HCT116 (cell line): ENCODE results near the gene TOMM40L. TPM values are rescaled to one million over a fixed set of nuclear protein-coding genes. Genes with fewer than 3 reads are reported as not detected.

Source experiments
- ATAC-seq: fragments of 200-7000 bp; cut with Tn5 transposase; 2 replicates; pipeline ENCODE4 v1.9.1; 2020; ENCODE audit warnings: mild to moderate bottlenecking, moderate library complexity
- BruUV-seq: library from RNA; stranded (reverse); fragments of 400-500 nt; replicated peaks from 2 replicates; lab custom pipeline; 2021; lab: Mats Ljungman, UMichigan
- CTCF ChIA-PET: fragments of 300-600 bp; sonication (Branson Sonifier 250); formaldehyde crosslinking; loops from one replicate; lab custom pipeline; 2021; ENCODE audit warnings: antibody characterized with exemption; lab: Charles Lee
- POLR2A ChIA-PET: fragments of 300-600, 350-600 bp; sonication (Branson Sonifier 250); formaldehyde crosslinking; loops from one replicate; lab custom pipeline; 2021; ENCODE audit warnings: antibody characterized with exemption; lab: Charles Lee
- RAD21 ChIA-PET, 2 experiments: fragments of 300-600 bp; sonication (Branson Sonifier 250); formaldehyde crosslinking; loops; one replicate each; lab custom pipeline; 2023; ENCODE audit warnings: low total read pairs in 2 of 2; ENCODE audit not compliant: uncharacterized antibody in 2 of 2, unreplicated experiment in 2 of 2, low non-redundant PET in 1 of 2; lab: Charles Lee
- DNase-seq: peaks from one replicate; pipeline ENCODE4 v3.0.0-alpha.2; 2010; ENCODE audit warnings: low read depth, low spot score
- H2AFZ ChIP-seq: fragments of 200-600 bp; shearing (Covaris generic), sonication (generic); 2 replicates; pipeline ENCODE4 v1.6.1; 2017; ENCODE audit warnings: low read depth, mixed run types, mixed read lengths, antibody characterized with exemption, low read length; ENCODE audit not compliant: poor library complexity, severe bottlenecking
- H3K27ac ChIP-seq: 2 replicates; pipeline ENCODE4 v1.5.1; 2012; ENCODE audit warnings: low read depth, low read length
- H3K27me3 ChIP-seq: fragments of 200-600 bp; sonication (generic); 2 replicates; pipeline ENCODE4 v1.6.1; 2016; ENCODE audit warnings: mixed run types, low read length, mixed read lengths; ENCODE audit not compliant: insufficient read depth
- H3K36me3 ChIP-seq, 2 experiments: fragments of 200-500 bp in 1 of 2; fragments of 200-600 bp in 1 of 2; sonication (Bioruptor generic) in 1 of 2; sonication (generic) in 1 of 2; 2 replicates each; pipeline versions ENCODE4 v1.5.1 to v1.6.1; 2014 to 2016; ENCODE audit warnings: low read length in 2 of 2, inconsistent platforms in 1 of 2, mixed read lengths in 1 of 2, mixed run types in 1 of 2; ENCODE audit not compliant: insufficient read depth in 2 of 2, control insufficient read depth in 1 of 2
- H3K4me1 ChIP-seq, 2 experiments: fragments of 200-600 bp in 1 of 2; sonication (generic) in 1 of 2; 2 replicates each; pipeline versions ENCODE4 v1.5.1 to v1.6.1; 2012 to 2017; ENCODE audit warnings: low read length in 2 of 2, inconsistent platforms in 1 of 2, mild to moderate bottlenecking in 1 of 2, mixed read lengths in 1 of 2, mixed run types in 1 of 2, moderate library complexity in 1 of 2; ENCODE audit not compliant: insufficient read depth in 2 of 2, control insufficient read depth in 1 of 2
- H3K4me2 ChIP-seq: fragments of 200-600 bp; sonication (generic); 2 replicates; pipeline ENCODE4 v1.6.1; 2017; ENCODE audit warnings: mixed run types, low read length, mixed read lengths
- H3K4me3 ChIP-seq, 2 experiments: fragments of 200-600 bp in 1 of 2; sonication (generic) in 1 of 2; replicated peaks in 1 of 2; 2 replicates each; pipeline ENCODE4 v1.5.1; 2011 to 2016; ENCODE audit warnings: low read length in 2 of 2, control low read depth in 1 of 2, low read depth in 1 of 2, mild to moderate bottlenecking in 1 of 2, mixed read lengths in 1 of 2, mixed run types in 1 of 2
- H3K79me2 ChIP-seq: fragments of 200-600 bp; sonication (generic); 2 replicates; pipeline ENCODE4 v1.6.1; 2017; ENCODE audit warnings: mild to moderate bottlenecking, mixed run types, low read length, moderate library complexity, mixed read lengths; ENCODE audit not compliant: insufficient read depth
- H3K9ac ChIP-seq: fragments of 200-600 bp; sonication (generic); 2 replicates; pipeline ENCODE4 v1.6.1; 2016; ENCODE audit warnings: low read length, mixed read lengths
- H3K9me2 ChIP-seq: fragments of 200-600 bp; sonication (generic), shearing (Covaris generic); 2 replicates; pipeline ENCODE4 v1.6.1; 2017; ENCODE audit warnings: mixed run types, mild to moderate bottlenecking, moderate library complexity; ENCODE audit not compliant: insufficient read depth
- H3K9me3 ChIP-seq, 2 experiments: fragments of 200-500 bp in 1 of 2; fragments of 200-600 bp in 1 of 2; sonication (Bioruptor generic) in 1 of 2; sonication (generic) in 1 of 2; 2 replicates each; pipeline ENCODE4 v1.6.1; 2014 to 2017; ENCODE audit warnings: low read length in 2 of 2, mixed read lengths in 2 of 2, inconsistent platforms in 1 of 2, low read depth in 1 of 2, mild to moderate bottlenecking in 1 of 2, mixed run types in 1 of 2, moderate library complexity in 1 of 2; ENCODE audit not compliant: control insufficient read depth in 1 of 2, insufficient read depth in 1 of 2
- H4K20me1 ChIP-seq: fragments of 200-600 bp; sonication (generic), shearing (Covaris generic); 2 replicates; pipeline ENCODE4 v1.6.1; 2017; ENCODE audit warnings: mixed run types, mild to moderate bottlenecking, moderate library complexity; ENCODE audit not compliant: insufficient read depth
- ATF3 ChIP-seq: IDR thresholded peaks from 2 replicates; pipeline ENCODE4 v1.6.1; 2012
- CEBPB ChIP-seq: IDR thresholded peaks from 2 replicates; pipeline ENCODE4 v1.6.1; 2012; ENCODE audit warnings: low read depth
- CTCF ChIP-seq, 3 experiments: fragments of 200-600 bp in 1 of 3; sonication (generic) in 1 of 3; IDR thresholded peaks in 2 of 3; conservative IDR thresholded peaks in 1 of 3; 2 replicates each; pipeline ENCODE4 v1.5.1; 2012 to 2017; ENCODE audit warnings: low read depth in 2 of 3, low read length in 2 of 3, antibody characterized with exemption in 1 of 3, borderline replicate concordance in 1 of 3, control low read depth in 1 of 3, mild to moderate bottlenecking in 1 of 3, mixed read lengths in 1 of 3, mixed run types in 1 of 3, moderate library complexity in 1 of 3; ENCODE audit not compliant: insufficient read depth in 1 of 3
- POLR2A ChIP-seq: IDR thresholded peaks from 2 replicates; pipeline ENCODE4 v1.7.0; 2011; ENCODE audit warnings: borderline replicate concordance; ENCODE audit not compliant: insufficient read depth, insufficient read length; ENCODE audit errors: extremely low read depth
- POLR2AphosphoS5 ChIP-seq: IDR thresholded peaks from 2 replicates; pipeline ENCODE4 v1.6.1; 2011; ENCODE audit warnings: mild to moderate bottlenecking, low read depth, low read length, moderate library complexity
- REST ChIP-seq: IDR thresholded peaks from 2 replicates; pipeline ENCODE4 v1.6.1; 2012; ENCODE audit warnings: low read depth
- SIN3A ChIP-seq: IDR thresholded peaks from 2 replicates; pipeline ENCODE4 v1.6.1; 2012; ENCODE audit warnings: low read depth
- ZNF274 ChIP-seq: fragments of 200-500 bp; sonication (Bioruptor generic); IDR thresholded peaks from 2 replicates; pipeline ENCODE4 v1.6.1; 2014; ENCODE audit warnings: mild to moderate bottlenecking, low read depth, low read length, inconsistent platforms
- intact Hi-C: fragments of 100-400 bp; cut with micrococcal nuclease; formaldehyde crosslinking; loops from 2 replicates; pipeline ENCODE4 v1.10.0; 2022
- total RNA-seq: library from RNA; stranded (reverse); gene quantifications from one replicate; pipeline ENCODE4 v1.2.1, GENCODE V29; 2021; ENCODE audit not compliant: unreplicated experiment

The TOMM40L gene
- total RNA-seq, 1 experiment from 2014 or later = 9.8 TPM

GRCh38 chr1:161193561-161194235 lies 32.2 kb upstream of the TOMM40L start:
- Histone ChIP-seq H3K9ac (no peak overlapping the region), H3K79me2 (no peaks in the 10 kb centered on the region), H3K27ac (no peak overlapping the region), H3K27me3 (no peaks in the 10 kb centered on the region), H3K4me3 (no peak overlapping the region), H3K9me2 (no peaks in the 10 kb centered on the region), H3K9me3 (no peaks in the 10 kb centered on the region), H2AFZ (no peak overlapping the region), H3K4me1 (peaks cover 4 to 12% of the 10 kb centered on the region in 2 experiments; a peak in 2 of 4 replicates), H3K4me2 (no peak overlapping the region), H3K36me3 (no peaks in the 10 kb centered on the region), H4K20me1 (no peaks in the 10 kb centered on the region)
- TF ChIP-seq CTCF (IDR thresholded peaks at IDR 0.05 in 2 of 3, conservative IDR thresholded peaks at IDR 0.05 in 1 of 3; ENCODE audit: borderline replicate concordance in 1 of 3, insufficient read depth in 1 of 3, low read depth in 2 of 3, low read length in 2 of 3) (0 out of 6 replicates have a peak, but pooled peaks of 1 of the 3 experiments have one; percentile 2), POLR2A (no peak)
- DNase-seq = no peak
- intact Hi-C loops = no loop called here
- ATAC-seq = no peak
- BruUV-seq = no TSS peak
- CTCF ChIA-PET = interaction anchor here (0.6 to 1.6 kb wide), 2 partner anchors 32 to 188 kb away, joined by 3 to 7 read pairs; partner anchors contain the start of gene TOMM40L
- POLR2A ChIA-PET = interaction anchor here (0.6 to 2.2 kb wide), 2 partner anchors 9 to 13 kb away, joined by 3 to 9 read pairs; partner anchors contain the start of gene NDUFS2
- RAD21 ChIA-PET = no interaction called here

- ChIA-PET RAD21 (no interaction called here), CTCF (interaction anchor here (0.6 to 1.6 kb wide), 2 partner anchors 30 to 201 kb away, joined by 3 to 7 read pairs; partner anchors contain the start of gene TOMM40L), POLR2A (no interaction called here)
- H3K79me2 ChIP-seq = no peaks in the 10 kb centered on the region
- peaks cover 4 to 15% of the 10 kb centered on the region in 2 experiments; a peak in 2 of 4 replicates for H3K4me1 ChIP-seq
- DNase-seq (no peak), ATAC-seq (no peak)
- no peak overlapping the region for H3K4me3 ChIP-seq
- TF ChIP-seq ZNF274 (no peak), ATF3 (no peak), POLR2AphosphoS5 (no peak), SIN3A (no peak), CEBPB (no peak), REST (no peak)
- H4K20me1 ChIP-seq = no peaks in the 10 kb centered on the region
- no peak overlapping the region for H3K27ac ChIP-seq
- H3K9me2 ChIP-seq = no peaks in the 10 kb centered on the region
- no peak overlapping the region for H2AFZ ChIP-seq
- no peak overlapping the region for H3K9ac ChIP-seq
- no peak overlapping the region for H3K4me2 ChIP-seq
- intact Hi-C loops = no loop called here
- H3K36me3 ChIP-seq = no peaks in the 10 kb centered on the region
- H3K27me3 ChIP-seq = no peaks in the 10 kb centered on the region
- BruUV-seq = no TSS peak
- H3K9me3 ChIP-seq = no peaks in the 10 kb centered on the region
These were observed 30.7 kb upstream of the TOMM40L start for GRCh38 chr1:161195171-161195570.
